GM12892 (cell line): ENCODE measurements around the gene SMYD1.

Experiments
- POLR2A ChIP-seq: IDR thresholded peaks from 2 replicates; pipeline ENCODE4 v1.6.1; 2011; ENCODE audit warnings: low read depth, low read length, control low read depth
- TAF1 ChIP-seq: IDR thresholded peaks from 2 replicates; pipeline ENCODE4 v1.6.1; 2011; ENCODE audit warnings: low read depth, mild to moderate bottlenecking, control low read depth, low read length, borderline replicate concordance

DNA sequence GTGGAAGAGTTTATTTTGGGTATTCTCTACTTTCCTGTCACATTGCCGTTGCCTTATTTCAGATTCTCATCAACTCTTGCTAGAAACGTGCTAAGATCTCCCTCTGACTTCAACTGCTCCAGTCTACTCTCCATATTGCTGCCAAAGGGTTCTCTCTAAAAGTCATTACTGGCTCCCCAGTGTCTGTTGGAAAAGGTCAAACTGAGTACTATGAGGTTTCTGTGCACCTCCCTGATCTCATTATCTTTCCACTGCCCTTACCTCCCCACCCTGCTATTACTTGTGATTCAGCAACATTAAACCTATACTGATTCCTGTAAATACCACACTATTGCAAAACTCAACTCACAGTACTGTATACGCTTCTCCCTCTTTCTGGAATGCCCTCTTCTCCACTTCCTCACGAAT, 10.2 kb upstream of the SMYD1 start:
- TF ChIP-seq TAF1 (no peak), POLR2A (no peak)
